HepG2 (cell line): Measurements from ENCODE around the gene CERS1.

Source experiments
- HDAC2 ChIP-seq: sonication (generic); formaldehyde crosslinking; IDR thresholded peaks from 2 replicates; pipeline ENCODE4 v1.4.0; 2020; ENCODE audit warnings: missing genetic modification reagents
- NR2C2 ChIP-seq: sonication (generic); formaldehyde crosslinking; IDR thresholded peaks from 2 replicates; pipeline ENCODE4 v1.4.0; 2020; ENCODE audit warnings: missing genetic modification reagents, mild to moderate bottlenecking, moderate library complexity, borderline replicate concordance
- U2AF1 ChIP-seq: fragments of 200-400 bp; formaldehyde crosslinking; optimal IDR thresholded peaks from 2 replicates; pipeline ENCODE3; 2017; ENCODE audit warnings: mild to moderate bottlenecking, low read depth, low read length

GRCh38 chr19:18942692-18943091 is 46.7 kb upstream of the CERS1 start:
- TF ChIP-seq NR2C2 (CRISPR knock-in tag) (no peak), U2AF1 (no peak), HDAC2 (CRISPR knock-in tag) (no peak)
